HepG2 (cell line): Measurements from ENCODE around the gene WNT10A. TPM values are rescaled to one million over a fixed set of nuclear protein-coding genes. Genes with fewer than 3 reads are reported as not detected.

Experiments
- CBX5 ChIP-seq: sonication (generic); formaldehyde crosslinking; IDR thresholded peaks from 2 replicates; pipeline ENCODE4 v1.4.0; 2020; ENCODE audit warnings: missing genetic modification reagents, borderline replicate concordance
- DR1 ChIP-seq: sonication (generic); formaldehyde crosslinking; IDR thresholded peaks from 2 replicates; pipeline ENCODE4 v1.8.0; 2021; ENCODE audit warnings: mild to moderate bottlenecking, missing genetic modification reagents, inconsistent platforms
- HCFC1 ChIP-seq: fragments of 150-350 bp; IDR thresholded peaks from 2 replicates; pipeline ENCODE4 v1.6.1; 2014; ENCODE audit warnings: low read depth, low read length
- HIC2 ChIP-seq: sonication (generic); formaldehyde crosslinking; IDR thresholded peaks from 2 replicates; pipeline ENCODE4 v1.9.0; 2022; ENCODE audit warnings: low read depth, missing genetic modification reagents
- HIVEP1 ChIP-seq: sonication (generic); formaldehyde crosslinking; IDR thresholded peaks from 2 replicates; pipeline ENCODE4 v1.4.0; 2020; ENCODE audit warnings: mild to moderate bottlenecking, missing genetic modification reagents
- HNF4A ChIP-seq: sonication (generic); formaldehyde crosslinking; IDR thresholded peaks from 2 replicates; pipeline ENCODE4 v1.4.0; 2020; ENCODE audit warnings: missing genetic modification reagents
- HOMEZ ChIP-seq: IDR thresholded peaks from 2 replicates; pipeline ENCODE4 v1.6.1; 2016; ENCODE audit warnings: low read depth
- HOXA3 ChIP-seq: sonication (generic); formaldehyde crosslinking; IDR thresholded peaks from 2 replicates; pipeline ENCODE4 v1.5.0; 2020; ENCODE audit warnings: missing genetic modification reagents
- KLF9 ChIP-seq: IDR thresholded peaks from 2 replicates; pipeline ENCODE4 v1.6.1; 2016; ENCODE audit warnings: low read depth
- MED1 ChIP-seq: sonication (generic); formaldehyde crosslinking; IDR thresholded peaks from 2 replicates; pipeline ENCODE4 v1.4.0; 2020; ENCODE audit warnings: missing genetic modification reagents
- MTA1 ChIP-seq: sonication (generic); formaldehyde crosslinking; IDR thresholded peaks from 2 replicates; pipeline ENCODE4 v1.4.0; 2020; ENCODE audit warnings: missing genetic modification reagents, mild to moderate bottlenecking, borderline replicate concordance
- RARG ChIP-seq: sonication (generic); formaldehyde crosslinking; IDR thresholded peaks from 2 replicates; pipeline ENCODE4 v1.4.0; 2020; ENCODE audit warnings: low read depth, mild to moderate bottlenecking, missing genetic modification reagents
- SIN3A ChIP-seq: IDR thresholded peaks from 2 replicates; pipeline ENCODE4 v1.6.1; 2011; ENCODE audit warnings: low read depth, mild to moderate bottlenecking, control low read depth, low read length, borderline replicate concordance
- SMARCC2 ChIP-seq: fragments of 450-650 bp; IDR thresholded peaks from 2 replicates; pipeline ENCODE4 v1.6.1; 2017; ENCODE audit warnings: antibody characterized with exemption, mild to moderate bottlenecking
- SNAI1 ChIP-seq: sonication (generic); formaldehyde crosslinking; IDR thresholded peaks from 2 replicates; pipeline ENCODE4 v1.5.0; 2020; ENCODE audit warnings: mild to moderate bottlenecking, missing genetic modification reagents, borderline replicate concordance
- SP1 ChIP-seq, 2 experiments: fragments of 450-650 bp in 1 of 2; sonication (generic) in 1 of 2; formaldehyde crosslinking in 1 of 2; IDR thresholded peaks; 2 replicates each; pipeline versions ENCODE4 v1.4.0 to v1.6.1; 2016 to 2020; ENCODE audit warnings: missing genetic modification reagents in 1 of 2
- THYN1 ChIP-seq: sonication (generic); formaldehyde crosslinking; IDR thresholded peaks from 2 replicates; pipeline ENCODE4 v1.8.1; 2023; ENCODE audit warnings: low read depth, mild to moderate bottlenecking, moderate library complexity, missing genetic modification reagents, borderline replicate concordance
- ZNF20 ChIP-seq: sonication (generic); formaldehyde crosslinking; IDR thresholded peaks from 2 replicates; pipeline ENCODE4 v1.4.0; 2020; ENCODE audit warnings: mild to moderate bottlenecking, moderate library complexity, missing genetic modification reagents
- ZNF264 ChIP-seq: sonication (generic); formaldehyde crosslinking; IDR thresholded peaks from 2 replicates; pipeline ENCODE4 v1.4.0; 2020; ENCODE audit warnings: missing genetic modification reagents
- ZNF333 ChIP-seq: sonication (generic); formaldehyde crosslinking; IDR thresholded peaks from 2 replicates; pipeline ENCODE4 v1.4.0; 2020; ENCODE audit warnings: mild to moderate bottlenecking, missing genetic modification reagents, borderline replicate concordance
- ZNF350 ChIP-seq: sonication (generic); formaldehyde crosslinking; IDR thresholded peaks from 2 replicates; pipeline ENCODE4 v1.4.0; 2020; ENCODE audit warnings: mild to moderate bottlenecking, low read depth, missing genetic modification reagents, borderline replicate concordance
- ZNF564 ChIP-seq: sonication (generic); formaldehyde crosslinking; IDR thresholded peaks from 2 replicates; pipeline ENCODE4 v1.8.1; 2023; ENCODE audit warnings: mild to moderate bottlenecking, missing genetic modification reagents
- ZNF720 ChIP-seq: sonication (generic); formaldehyde crosslinking; IDR thresholded peaks from 2 replicates; pipeline ENCODE4 v1.4.0; 2020; ENCODE audit warnings: missing genetic modification reagents
- ZNF777 ChIP-seq: sonication (generic); formaldehyde crosslinking; IDR thresholded peaks from 2 replicates; pipeline ENCODE4 v1.4.0; 2020; ENCODE audit warnings: missing genetic modification reagents
- ZNF879 ChIP-seq: sonication (generic); formaldehyde crosslinking; IDR thresholded peaks from 2 replicates; pipeline ENCODE4 v1.8.1; 2023; ENCODE audit warnings: missing genetic modification reagents
- polyA plus RNA-seq, 8 experiments: library from polyadenylated mRNA; depleted of rRNA in 3 of 8; stranded (reverse) in 7 of 8; unstranded in 1 of 8; fragments of >200 nt; fragmentation: Illumina TruSeq in 4 of 8; extraction: Trizol in 4 of 8; gene quantifications; 2 replicates each; pipeline versions ENCODE4 v1.2.1 to v1.2.3, GENCODE V29; 2011 to 2016; ENCODE audit warnings: low read depth in 4 of 8, missing spikeins in 1 of 8, mixed read lengths in 1 of 8; ENCODE audit not compliant: insufficient read depth in 1 of 8
- total RNA-seq, 5 experiments: library from RNA; depleted of rRNA; stranded (reverse); fragments of >200 nt; fragmentation: Illumina TruSeq; extraction: Trizol; gene quantifications; 2 replicates each; pipeline ENCODE4 v1.2.3, GENCODE V29; 2016; ENCODE audit warnings: low read depth in 1 of 5
- TF ChIP-seq, protein P1 (sequence below): sonication (generic); formaldehyde crosslinking; IDR thresholded peaks from 2 replicates; pipeline ENCODE4 v1.8.0; 2022; ENCODE audit warnings: mild to moderate bottlenecking, missing genetic modification reagents, borderline replicate concordance

The WNT10A gene
- total and polyA plus RNA-seq, 2 of the 13 experiments (the other 11 are each of a cell fraction or from before 2014, with no cell fraction given): 0.03 TPM; not detected in 1

GRCh38 chr2:218908721-218909619 lies 28.3 kb downstream of the WNT10A start (continued):
- TF ChIP-seq ZNF777 (CRISPR knock-in tag): 0 out of 2 replicates have a peak, but pooled peaks have one; percentile 44
- TF ChIP-seq, protein P1, sequence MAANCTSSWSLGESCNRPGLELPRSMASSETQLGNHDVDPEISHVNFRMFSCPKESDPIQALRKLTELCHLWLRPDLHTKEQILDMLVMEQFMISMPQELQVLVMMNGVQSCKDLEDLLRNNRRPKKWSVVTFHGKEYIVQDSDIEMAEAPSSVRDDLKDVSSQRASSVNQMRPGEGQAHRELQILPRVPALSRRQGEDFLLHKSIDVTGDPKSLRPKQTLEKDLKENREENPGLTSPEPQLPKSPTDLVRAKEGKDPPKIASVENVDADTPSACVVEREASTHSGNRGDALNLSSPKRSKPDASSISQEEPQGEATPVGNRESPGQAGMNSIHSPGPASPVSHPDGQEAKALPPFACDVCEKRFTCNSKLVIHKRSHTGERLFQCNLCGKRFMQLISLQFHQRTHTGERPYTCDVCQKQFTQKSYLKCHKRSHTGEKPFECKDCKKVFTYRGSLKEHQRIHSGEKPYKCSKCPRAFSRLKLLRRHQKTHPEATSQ: peak; percentile 55; the same call in 1 of the 2 replicates
- TF ChIP-seq HIC2 (CRISPR knock-in tag): peak; percentile 79
- TF ChIP-seq CBX5 (CRISPR knock-in tag): peak; percentile 92
- TF ChIP-seq HOXA3 (CRISPR knock-in tag): peak; percentile 94
- TF ChIP-seq HIVEP1 (CRISPR knock-in tag): peak; percentile 98
- TF ChIP-seq HNF4A: peak; percentile 34; the same call in 1 of the 2 replicates
- peak; percentile 97; the same call in 1 of the 2 replicates for TF ChIP-seq ZNF333
- TF ChIP-seq ZNF720 (CRISPR knock-in tag): peak; percentile 88
- TF ChIP-seq RARG (CRISPR knock-in tag): no peak
- TF ChIP-seq ZNF350 (CRISPR knock-in tag): peak; percentile 98
- TF ChIP-seq ZNF20 (CRISPR knock-in tag): 0 out of 2 replicates have a peak, but pooled peaks have one; percentile 74
- peak; percentile 96 for TF ChIP-seq DR1 (CRISPR knock-in tag)
- peak; percentile 26 for TF ChIP-seq ZNF264 (CRISPR knock-in tag)
- TF ChIP-seq ZNF564 (CRISPR knock-in tag): peak; percentile 85
- peak; percentile 43 for TF ChIP-seq MED1 (CRISPR knock-in tag)
- peak; percentile 97 for TF ChIP-seq SNAI1
- TF ChIP-seq SMARCC2: no peak
- peak; percentile 94; the same call in 1 of the 2 replicates for TF ChIP-seq MTA1
- peak; percentile 94 for TF ChIP-seq KLF9 (CRISPR knock-in tag)
- peak; percentile 92 for TF ChIP-seq SP1 (IDR thresholded peaks at IDR 0.05)
- TF ChIP-seq SP1 (CRISPR knock-in tag; IDR thresholded peaks at IDR 0.05): peak; percentile 87
- peak; percentile 78; the same call in 1 of the 2 replicates for TF ChIP-seq HOMEZ (CRISPR knock-in tag)
- peak; percentile 54 for TF ChIP-seq HCFC1
- TF ChIP-seq SIN3A: peak; percentile 99
- TF ChIP-seq ZNF879 (CRISPR knock-in tag): peak; percentile 71; the same call in 1 of the 2 replicates
- peak; percentile 88; the same call in 1 of the 2 replicates for TF ChIP-seq THYN1
